Stimulated activated CD8-positive, alpha-beta memory T cell treated with anti-CD3 and anti-CD28 coated beads, Interleukin-7, amount 100 ng/mL, for 4 hours (primary cell): ENCODE data around the gene EFEMP2.

Experiments
- DNase-seq, 2 donors: peaks; one replicate each; pipeline ENCODE4 v3.0.0-alpha.2; 2020; ENCODE audit warnings: low read depth in 2 of 2

The EFEMP2 gene

GRCh38 chr11:65866509-65867283 lies 5.9 kb downstream of the EFEMP2 start:
- DNase-seq = no peak

- DNase-seq = no peak
Measured at GRCh38 chr11:65865550-65866172, 6.9 kb downstream of the EFEMP2 start.

DNA sequence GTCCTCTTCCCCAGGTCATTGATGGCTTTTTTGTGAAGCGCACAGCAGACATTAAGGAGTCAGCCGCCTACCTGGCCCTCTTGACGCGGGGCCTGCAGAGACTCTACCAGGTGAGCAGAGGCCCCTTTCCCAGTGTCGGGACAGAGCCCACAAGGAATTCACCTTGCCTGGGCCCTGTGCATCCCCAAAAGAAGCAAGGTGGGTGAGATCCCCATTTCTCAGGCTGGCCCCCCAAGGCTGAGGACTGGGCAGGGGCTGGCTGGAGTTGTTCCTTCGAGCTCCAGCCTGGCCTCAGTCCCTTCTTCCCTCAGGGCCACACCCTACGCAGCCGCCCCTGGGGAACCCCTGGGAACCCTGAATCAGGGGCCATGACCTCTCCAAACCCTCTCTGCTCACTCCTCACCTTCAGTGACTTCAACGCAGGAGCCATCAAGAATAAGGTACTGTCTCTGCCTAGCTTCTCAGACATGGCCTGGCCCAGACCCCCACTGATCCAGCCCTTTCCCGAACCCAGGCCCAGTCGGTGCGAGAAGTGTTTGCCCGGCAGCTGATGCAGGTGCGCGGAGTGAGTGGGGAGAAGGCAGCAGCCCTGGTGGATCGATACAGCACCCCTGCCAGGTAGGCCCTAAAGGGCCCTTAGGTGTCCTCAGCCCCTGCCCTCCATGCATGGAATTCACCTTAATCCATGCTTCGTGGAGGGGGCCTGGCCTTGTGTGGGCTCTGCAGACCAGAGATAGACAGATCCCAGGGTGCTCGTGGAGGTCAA lies 7.7 kb downstream of the EFEMP2 start:
- no peak for DNase-seq

- no peak for DNase-seq
Measured at GRCh38 chr11:65863889-65864705, 8.5 kb downstream of the EFEMP2 start.

GRCh38 chr11:65862941-65863888 lies 9.4 kb downstream of the EFEMP2 start:
- no peak for DNase-seq

DNA sequence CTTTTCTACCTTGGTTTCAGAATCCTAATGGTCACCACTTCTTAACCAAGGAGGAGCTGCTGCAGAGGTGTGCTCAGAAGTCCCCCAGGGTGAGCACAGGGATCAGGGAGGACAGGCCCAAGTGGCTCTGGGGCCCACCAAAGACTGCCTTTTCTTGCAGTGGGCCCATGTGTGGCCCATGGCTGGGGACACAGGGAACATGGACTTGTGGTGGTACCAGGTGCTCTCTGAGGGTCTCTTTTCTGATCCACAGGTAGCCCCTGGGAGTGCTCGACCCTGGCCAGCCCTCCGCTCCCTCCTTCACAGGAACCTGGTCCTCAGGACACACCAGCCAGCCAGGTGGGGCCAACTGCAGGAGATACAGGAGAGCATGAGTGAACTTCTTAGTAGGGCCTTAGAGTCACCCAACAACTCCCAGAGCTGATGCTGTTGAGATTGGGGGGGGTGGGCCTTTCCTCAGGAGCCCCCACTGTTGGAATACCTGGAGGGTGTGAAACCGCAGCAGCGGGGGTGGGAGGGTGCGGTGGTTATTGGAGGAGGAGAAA lies 10.3 kb downstream of the EFEMP2 start:
- no peak for DNase-seq

GRCh38 chr11:65861533-65862183 lies 10.9 kb downstream of the EFEMP2 start:
- no peak for DNase-seq

DNA sequence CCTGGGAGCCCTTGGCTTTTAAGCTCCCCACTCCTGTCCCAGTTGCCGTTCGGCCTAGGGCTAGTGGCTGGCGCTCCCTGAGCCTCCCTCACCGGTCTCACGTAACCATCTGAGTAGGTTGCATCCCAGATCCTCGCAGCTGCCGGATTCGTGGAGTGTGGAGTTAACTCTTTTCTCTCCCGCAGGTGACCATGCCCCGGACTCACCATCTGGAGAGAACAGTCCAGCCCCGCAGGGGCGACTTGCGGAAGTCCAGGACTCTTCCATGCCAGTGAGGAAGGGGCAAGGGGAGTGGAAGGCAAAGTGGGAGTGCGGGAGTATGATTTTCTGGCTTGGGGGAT lies 11.5 kb downstream of the EFEMP2 start:
- DNase-seq = no peak

DNA sequence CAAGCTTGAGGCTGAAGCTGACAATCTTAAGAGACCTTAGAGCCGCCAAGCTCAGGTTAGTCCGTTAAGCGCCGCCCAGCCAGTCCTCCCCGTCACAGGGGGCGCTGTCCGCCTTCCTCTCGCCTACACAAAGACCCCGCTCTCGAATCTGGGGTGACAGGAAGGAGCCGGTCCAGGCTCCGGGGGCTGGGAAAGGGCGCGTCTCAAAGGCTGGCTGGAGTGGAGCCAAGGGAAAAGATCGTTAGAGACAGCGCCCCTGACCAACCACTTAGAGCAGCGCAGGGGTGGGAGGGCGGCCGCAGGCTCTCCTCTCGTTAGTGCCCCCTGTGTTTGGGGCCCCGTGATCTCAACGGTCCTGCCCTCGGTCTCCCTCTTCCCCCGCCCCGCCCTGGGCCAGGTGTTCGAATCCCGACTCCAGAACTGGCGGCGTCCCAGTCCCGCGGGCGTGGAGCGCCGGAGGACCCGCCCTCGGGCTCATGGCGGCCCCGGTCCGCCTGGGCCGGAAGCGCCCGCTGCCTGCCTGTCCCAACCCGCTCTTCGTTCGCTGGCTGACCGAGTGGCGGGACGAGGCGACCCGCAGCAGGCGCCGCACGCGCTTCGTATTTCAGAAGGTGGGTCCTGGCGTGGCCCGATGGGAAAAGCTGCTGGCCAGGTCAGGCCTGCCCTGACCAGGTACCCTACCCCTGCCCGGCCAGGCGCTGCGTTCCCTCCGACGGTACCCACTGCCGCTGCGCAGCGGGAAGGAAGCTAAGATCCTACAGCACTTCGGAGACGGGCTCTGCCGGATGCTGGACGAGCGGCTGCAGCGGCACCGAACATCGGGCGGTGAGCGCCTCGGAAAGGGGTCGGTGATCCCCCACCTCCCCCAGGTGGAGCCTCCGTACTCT lies 12.1 kb downstream of the EFEMP2 start, which contains the start of gene MUS81:
TSS of gene MUS81 (plus strand) at position 156 of the 887 bp plus-strand sequence. CDS start at position 477, 321 bp downstream.
- peak; percentile 93 for DNase-seq

- no peak for DNase-seq
Measured at GRCh38 chr11:65859812-65860277, 12.8 kb downstream of the EFEMP2 start.

DNA sequence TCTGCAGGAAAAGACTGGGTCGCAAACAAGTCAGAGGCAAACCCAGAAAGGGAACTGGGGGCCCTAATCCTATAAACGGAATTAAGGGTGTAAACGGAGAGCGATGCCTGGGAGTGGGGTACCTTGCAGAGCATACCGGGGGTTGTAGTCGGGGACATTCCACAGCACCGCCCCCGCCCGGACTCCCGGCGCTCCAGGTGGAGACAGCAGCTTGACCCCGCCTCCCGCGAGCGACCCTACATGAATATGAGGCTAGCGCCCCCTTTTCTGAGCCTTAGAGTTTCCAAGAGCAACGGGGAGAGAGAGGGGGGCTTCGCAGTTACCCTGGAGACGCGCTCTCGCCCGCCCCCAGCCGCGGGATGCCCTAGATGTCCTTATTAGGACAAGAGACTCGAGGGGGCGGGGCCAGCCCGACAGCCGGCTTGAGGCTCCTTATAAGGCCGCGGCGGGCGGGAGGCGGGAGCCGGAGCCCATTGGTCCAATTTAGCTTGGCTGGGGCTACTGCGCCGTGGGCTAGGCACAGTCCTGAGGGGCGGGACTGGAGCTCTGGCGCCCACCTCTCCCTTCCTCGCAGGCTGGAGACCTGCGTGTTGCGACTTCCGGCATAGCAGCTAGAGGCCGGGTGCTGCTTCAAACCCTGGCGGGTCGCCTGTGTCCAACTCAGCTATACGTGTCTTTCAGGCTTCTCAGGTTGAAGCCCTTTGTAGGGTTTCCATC lies 13.3 kb downstream of the EFEMP2 start:
- peak; percentile 96 to 99 for DNase-seq

GRCh38 chr11:65858681-65859087 lies 13.9 kb downstream of the EFEMP2 start:
- no peak for DNase-seq

DNA sequence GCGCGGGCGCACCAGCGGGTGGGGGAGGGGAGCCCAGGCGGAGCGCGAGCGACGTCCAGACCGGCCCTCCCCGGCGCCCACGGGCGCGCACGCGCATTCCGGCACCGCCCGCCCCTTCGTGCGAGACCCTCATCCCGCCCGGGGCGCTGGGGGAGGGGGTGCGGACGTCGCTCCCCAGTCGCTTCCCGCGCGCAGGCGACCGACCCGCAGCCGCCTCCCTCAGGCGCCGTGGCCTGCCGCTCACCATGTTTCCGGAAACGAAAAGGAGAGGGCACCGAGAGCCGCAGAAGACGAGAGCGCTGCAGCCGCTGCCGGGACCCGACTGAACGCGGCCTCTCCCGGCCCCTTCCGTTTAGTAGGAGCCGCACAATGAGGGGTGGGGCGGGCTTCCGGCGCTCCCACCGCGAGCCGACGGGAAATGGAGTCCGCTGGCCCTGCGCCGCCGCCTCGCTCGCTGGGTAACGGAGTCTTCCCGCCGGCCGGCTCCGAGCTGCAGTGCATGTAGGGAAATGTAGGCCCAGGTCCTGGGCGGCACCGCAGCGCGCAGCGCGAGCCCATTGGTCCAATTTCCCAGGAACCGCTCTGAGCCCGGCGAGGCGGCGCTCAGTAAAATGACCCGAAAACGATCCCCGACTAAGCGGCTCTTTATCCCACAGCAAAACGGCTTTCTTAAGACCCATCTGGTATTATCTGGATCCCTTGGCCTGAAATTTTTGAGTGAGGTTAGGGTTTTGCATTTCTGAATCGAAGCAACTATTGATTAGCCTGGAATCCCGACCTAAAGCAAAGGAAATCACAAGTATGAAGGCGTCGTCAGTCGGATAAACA lies 14.5 kb downstream of the EFEMP2 start, which contains the start of gene CFL1:
TSS of gene CFL1 (minus strand) at position 328 of the 828 bp plus-strand sequence. CDS start at position 247, 81 bp downstream.
- peak; percentile 92 to 98 for DNase-seq

- peak in 1 of 2 donors; percentile 61 for DNase-seq
Measured at GRCh38 chr11:65857500-65857852, 15.1 kb downstream of the EFEMP2 start.

DNA sequence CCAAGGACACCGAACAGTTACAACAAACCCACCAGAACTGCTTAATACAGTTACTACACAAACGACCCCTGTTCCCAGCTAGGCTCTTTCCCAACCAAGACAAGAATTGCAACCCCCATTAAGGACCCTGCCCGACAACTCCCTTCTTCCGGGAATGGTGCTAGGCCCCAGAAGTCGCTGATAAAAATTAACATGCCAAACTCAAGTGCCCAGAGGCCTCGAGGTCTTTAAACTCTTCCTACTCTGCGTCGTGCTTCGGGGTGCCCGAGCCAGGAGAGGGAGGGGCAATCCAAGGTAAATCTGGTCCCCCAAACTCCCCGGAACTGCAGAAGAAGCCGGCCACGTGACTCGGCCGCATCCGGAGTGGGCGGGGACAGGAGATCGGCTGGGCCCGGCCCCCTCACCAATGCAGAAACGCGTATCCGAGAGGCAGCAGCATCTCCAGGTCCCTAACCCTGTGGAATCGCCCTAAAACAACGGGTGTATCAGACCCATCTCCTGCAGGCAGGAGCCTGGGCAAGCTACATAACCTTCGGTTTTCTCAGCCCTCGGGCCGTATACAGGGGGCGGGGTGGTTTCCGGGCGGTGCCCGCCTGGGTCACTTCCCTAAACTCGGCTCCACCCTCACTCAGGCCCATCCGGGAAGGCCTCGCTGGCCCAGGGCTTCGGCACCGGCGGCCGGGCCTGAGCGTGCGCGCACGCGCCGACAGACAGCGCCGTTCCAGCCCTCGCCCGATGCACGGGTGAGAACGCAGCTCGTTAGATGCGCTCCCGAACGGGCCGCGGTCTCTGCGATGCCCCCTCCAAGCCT lies 15.7 kb downstream of the EFEMP2 start:
- DNase-seq = peak; percentile 72 to 81

- DNase-seq = no peak
Measured at GRCh38 chr11:65855927-65856363, 16.7 kb downstream of the EFEMP2 start.
